GM15510 (cell line): Measurements from ENCODE around the gene CD300LD.

ENCODE experiments used
- POLR2A ChIP-seq: IDR thresholded peaks from 3 replicates; pipeline ENCODE4 v1.6.1; 2011; ENCODE audit warnings: borderline replicate concordance; ENCODE audit not compliant: insufficient read length; ENCODE audit errors: extremely low read depth

The CD300LD gene

GRCh38 chr17:74610108-74610507 lies 18.0 kb upstream of the CD300LD start:
- no peak for TF ChIP-seq POLR2A

- TF ChIP-seq POLR2A, result no peak
These were observed 16.4 kb upstream of the CD300LD start for GRCh38 chr17:74608511-74608910.

DNA sequence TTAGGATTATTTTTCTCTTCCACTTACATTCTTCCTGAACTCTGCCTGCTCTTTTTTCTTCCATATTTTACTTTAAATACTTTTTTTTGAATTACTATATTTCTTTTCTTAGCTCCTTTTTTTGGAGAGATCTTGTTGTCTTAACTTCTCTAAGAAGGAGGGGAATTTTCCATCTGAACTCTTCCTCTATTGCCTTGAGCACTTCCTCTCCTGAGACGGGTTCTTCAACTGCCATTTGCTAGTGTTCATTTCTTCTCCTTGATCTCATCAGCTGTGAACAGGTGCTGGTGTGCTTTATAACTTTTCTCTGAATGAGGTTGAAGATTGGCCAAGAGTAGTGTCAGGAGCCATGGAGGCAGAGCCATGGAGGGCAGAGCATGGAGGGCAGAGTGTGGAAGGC lies 15.1 kb upstream of the CD300LD start:
- TF ChIP-seq POLR2A, result no peak

- no peak for TF ChIP-seq POLR2A
These were observed 14.0 kb upstream of the CD300LD start for GRCh38 chr17:74606050-74606449.

DNA sequence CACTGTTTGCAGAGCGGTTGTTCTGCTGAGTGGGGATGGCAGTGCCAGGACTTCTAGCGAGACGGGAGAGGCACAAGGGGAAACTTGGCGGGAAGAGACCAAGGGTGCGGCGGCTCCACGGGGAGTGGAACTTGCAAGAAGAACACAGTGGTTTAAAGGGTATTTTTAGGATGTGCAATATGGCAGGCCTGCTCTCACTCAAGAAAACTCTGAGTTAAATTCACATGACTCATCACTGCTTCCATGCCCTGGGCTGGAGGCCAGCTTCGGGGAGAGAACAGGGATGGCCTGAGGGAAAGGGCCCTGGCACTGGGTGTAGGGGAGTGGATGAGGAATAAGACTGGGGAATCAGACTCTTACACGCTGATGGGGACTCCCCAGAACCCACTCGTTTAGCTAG lies 13.3 kb upstream of the CD300LD start:
- no peak for TF ChIP-seq POLR2A

DNA sequence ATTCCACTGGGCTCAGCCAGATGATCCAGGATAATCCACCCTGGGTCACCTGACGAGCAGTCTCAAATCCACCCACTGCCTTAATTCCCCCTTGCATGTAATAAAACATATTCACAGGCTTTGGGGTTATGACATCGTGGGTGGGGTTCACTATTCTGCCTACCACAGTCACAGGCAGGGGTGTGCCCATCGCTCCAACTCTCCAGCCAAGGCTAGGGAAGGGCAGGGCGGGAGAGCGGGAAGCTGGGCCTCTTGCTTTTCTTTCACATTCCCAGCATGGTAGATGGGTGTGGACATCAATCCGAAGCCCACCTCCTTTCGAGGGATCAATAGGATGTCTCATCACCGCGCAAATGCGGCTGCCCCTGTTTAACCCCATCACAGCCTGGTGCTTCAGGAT lies 12.7 kb upstream of the CD300LD start:
- no peak for TF ChIP-seq POLR2A

- TF ChIP-seq POLR2A, result no peak
These were observed 12.1 kb upstream of the CD300LD start for GRCh38 chr17:74604200-74604599.

GRCh38 chr17:74603746-74604145 lies 11.7 kb upstream of the CD300LD start:
- no peak for TF ChIP-seq POLR2A

- TF ChIP-seq POLR2A, result no peak
These were observed 11.1 kb upstream of the CD300LD start for GRCh38 chr17:74603037-74603635.

DNA sequence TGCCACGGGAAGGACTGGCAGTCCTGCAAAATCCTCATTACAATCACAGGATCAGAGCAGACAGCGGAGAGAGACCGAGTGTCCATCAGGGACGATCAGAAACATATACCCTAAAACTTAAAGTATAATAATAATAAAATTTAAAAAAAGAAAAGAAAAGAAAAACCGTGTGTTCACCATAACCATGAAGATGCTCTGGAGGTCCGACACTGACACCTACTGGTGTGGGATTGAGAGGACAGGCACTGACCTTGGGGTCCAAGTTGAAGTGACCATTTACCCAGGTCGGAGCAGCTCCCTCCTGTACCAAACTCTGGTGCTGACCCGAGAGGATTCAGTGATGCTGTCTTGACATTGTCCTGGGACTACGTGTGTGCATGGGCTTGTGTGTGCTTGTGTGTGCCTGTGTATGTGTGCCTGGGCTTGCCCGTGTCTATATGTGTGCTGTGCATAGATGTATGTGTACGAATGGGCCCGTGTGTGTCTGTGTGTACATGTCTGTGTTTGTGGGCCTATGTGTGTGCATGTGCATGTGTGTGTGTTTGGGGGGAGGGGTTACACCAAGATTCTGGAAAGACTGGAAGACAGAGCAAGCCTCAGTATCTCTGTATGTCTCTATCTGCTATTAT lies 10.0 kb upstream of the CD300LD start:
- no peak for TF ChIP-seq POLR2A

DNA sequence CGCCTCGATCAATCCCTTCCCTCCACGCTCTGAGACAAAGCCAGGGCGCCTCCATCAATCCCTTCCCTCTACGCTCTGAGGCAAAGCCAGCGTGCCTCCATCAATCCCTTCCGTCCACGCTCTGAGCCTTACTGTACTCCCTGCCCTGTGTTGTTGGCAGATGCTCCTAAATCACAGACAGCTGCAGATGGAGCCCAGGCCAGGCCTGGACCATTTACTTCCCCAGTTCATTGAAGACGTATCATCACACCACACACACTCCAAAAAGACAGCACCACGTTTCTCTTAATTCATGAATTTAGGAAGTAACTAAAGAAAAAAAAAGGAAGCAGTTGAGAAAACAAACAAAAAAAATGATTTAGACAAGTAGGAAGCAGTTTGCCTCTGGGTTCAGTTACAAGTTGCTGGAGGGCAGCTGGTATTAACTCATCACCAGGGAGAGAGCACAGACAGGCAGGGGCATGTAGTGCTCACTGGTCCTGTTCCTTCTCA lies 7.4 kb upstream of the CD300LD start:
- TF ChIP-seq POLR2A, result no peak

GRCh38 chr17:74599023-74599399 lies 6.9 kb upstream of the CD300LD start:
- TF ChIP-seq POLR2A, result no peak

- no peak for TF ChIP-seq POLR2A
These were observed 6.4 kb upstream of the CD300LD start for GRCh38 chr17:74598346-74599022.

GRCh38 chr17:74597069-74597790 lies 5.1 kb upstream of the CD300LD start:
- no peak for TF ChIP-seq POLR2A

GRCh38 chr17:74595037-74595750 lies 3.1 kb upstream of the CD300LD start:
- no peak for TF ChIP-seq POLR2A

DNA sequence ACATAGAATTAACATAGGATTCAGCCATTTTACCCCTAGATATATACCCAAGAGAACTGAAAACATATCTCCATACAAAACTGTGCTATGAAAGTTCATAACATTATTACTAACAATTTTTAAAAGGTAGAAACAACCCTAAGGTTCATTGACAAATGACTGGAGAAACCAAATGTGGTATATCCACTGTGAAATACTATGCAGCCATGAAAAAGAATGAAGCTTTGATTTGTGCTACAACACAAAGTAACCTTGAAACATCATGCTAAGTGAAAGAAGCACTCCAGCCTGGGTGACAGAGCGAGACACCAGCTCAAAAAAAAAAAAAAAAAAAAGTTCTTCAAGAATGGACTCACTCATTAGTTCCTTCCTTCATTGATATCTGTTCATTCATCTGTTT lies 580 bp downstream of the CD300LD start:
- TF ChIP-seq POLR2A, result no peak

- no peak for TF ChIP-seq POLR2A
These were observed 6.4 kb downstream of the CD300LD start for GRCh38 chr17:74585711-74586110.
